ENCODE results near the gene CUTC.

- TF ChIP-seq CTCF (IDR thresholded peaks at IDR 0.05): no peak
- TF ChIP-seq POLR2A (IDR thresholded peaks at IDR 0.05): no peak
Measured at GRCh38 chr10:99740933-99741559, 9.0 kb downstream of the CUTC start.

All from lower leg skin (tissue), 3 donors.